Measurements from ENCODE around the gene PTP4A2. TPM values are rescaled to one million over a fixed set of nuclear protein-coding genes. Genes with fewer than 3 reads are reported as not detected.

Gene PTP4A2
- total RNA-seq, 6 experiments from 2014 or later = 258 to 353 (median 305) TPM

DNA sequence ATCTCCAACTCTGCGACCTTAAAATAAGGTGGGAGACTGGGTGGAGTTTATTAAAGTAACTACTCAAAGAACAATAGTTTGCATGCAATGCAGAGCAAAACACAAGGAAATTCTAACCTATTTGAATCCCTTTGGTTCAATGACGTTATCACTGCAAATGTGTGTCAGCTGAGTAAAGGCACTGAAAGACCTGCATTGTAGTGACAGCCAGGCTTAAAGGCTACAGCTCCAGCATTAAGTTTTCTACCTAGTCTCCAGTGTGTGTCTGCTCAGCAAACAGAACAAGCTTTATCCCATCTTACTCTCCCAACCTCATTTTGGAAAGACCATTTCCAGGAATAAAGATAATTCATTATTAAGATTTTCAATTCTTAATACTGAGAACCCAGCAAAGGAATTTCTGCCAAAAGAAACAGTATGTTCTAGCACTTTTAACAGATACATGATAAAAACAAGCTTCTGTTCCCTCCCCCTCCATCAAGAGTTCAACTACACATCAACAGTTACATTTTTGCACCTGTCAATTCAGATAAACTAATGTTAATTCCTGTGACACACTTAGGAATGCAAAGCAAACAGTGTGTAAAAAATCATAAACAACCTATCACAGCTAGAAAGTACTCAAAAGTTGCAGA, 14.2 kb downstream of the PTP4A2 start:
- no peak for DNase-seq
- Mint-ChIP-seq H3K36me3 (ENCODE audit: low read depth) (peaks cover 20% of the 10 kb centered on the region), H3K4me1 (ENCODE audit: low read depth) (peaks cover 62% of the 10 kb centered on the region), H3K4me3 (no peak overlapping the region), H3K27ac (peak overlapping the region; percentile 27; the same call in 1 of the 2 replicates), H3K27me3 (ENCODE audit: insufficient read depth) (no peaks in the 10 kb centered on the region; the same call in 1 of the 2 replicates), H3K9me3 (no peaks in the 10 kb centered on the region)
- TF ChIP-seq CTCF (IDR thresholded peaks at IDR 0.05) = no peak

GRCh38 chr1:31920956-31921355, 17.2 kb downstream of the PTP4A2 start:
- Mint-ChIP-seq H3K27ac (peak overlapping the region; percentile 51), H3K4me1 (ENCODE audit: low read depth) (peaks cover 37% of the 10 kb centered on the region), H3K36me3 (ENCODE audit: low read depth) (peaks cover 27% of the 10 kb centered on the region), H3K9me3 (no peaks in the 10 kb centered on the region), H3K4me3 (peak overlapping the region; percentile 8; the same call in 1 of the 2 replicates), H3K27me3 (ENCODE audit: insufficient read depth) (no peaks in the 10 kb centered on the region; the same call in 1 of the 2 replicates)
- no peak for DNase-seq
- TF ChIP-seq CTCF (IDR thresholded peaks at IDR 0.05) = no peak

DNA sequence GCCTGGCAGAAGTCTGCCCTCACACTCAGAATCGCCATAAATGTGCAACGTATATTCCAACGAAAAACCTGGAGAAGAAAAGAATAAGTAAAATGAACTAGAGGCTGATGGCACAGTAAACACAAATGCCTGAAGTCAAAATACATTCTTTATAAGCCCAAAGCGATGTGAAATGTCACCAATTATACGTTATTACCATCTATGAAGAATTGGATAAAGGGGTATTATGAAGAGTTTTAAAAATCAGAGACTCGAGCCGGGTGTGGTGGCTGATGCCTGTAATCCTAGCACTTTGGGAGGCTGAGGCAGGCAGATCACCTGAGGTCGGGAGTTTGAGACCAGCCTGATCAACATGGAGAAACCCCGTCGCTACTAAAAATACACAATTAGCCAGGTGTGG, 18.6 kb downstream of the PTP4A2 start:
- TF ChIP-seq CTCF (IDR thresholded peaks at IDR 0.05) = no peak
- Mint-ChIP-seq H3K9me3 (no peaks in the 10 kb centered on the region), H3K4me1 (ENCODE audit: low read depth) (peaks cover 27% of the 10 kb centered on the region), H3K36me3 (ENCODE audit: low read depth) (peaks cover 27% of the 10 kb centered on the region), H3K27me3 (ENCODE audit: insufficient read depth) (no peaks in the 10 kb centered on the region), H3K27ac (no peak overlapping the region), H3K4me3 (no peak overlapping the region)
- no peak for DNase-seq

GRCh38 chr1:31915438-31915837, 22.7 kb downstream of the PTP4A2 start:
- H3K27ac Mint-ChIP-seq = no peak overlapping the region
- no peak for TF ChIP-seq CTCF (IDR thresholded peaks at IDR 0.05)
- H3K4me3 Mint-ChIP-seq = no peak overlapping the region
- H3K9me3 Mint-ChIP-seq = no peaks in the 10 kb centered on the region
- peaks cover 31% of the 10 kb centered on the region for H3K4me1 Mint-ChIP-seq (ENCODE audit: low read depth)
- peaks cover 30% of the 10 kb centered on the region for H3K36me3 Mint-ChIP-seq (ENCODE audit: low read depth)
- no peaks in the 10 kb centered on the region for H3K27me3 Mint-ChIP-seq (ENCODE audit: insufficient read depth)
- DNase-seq = no peak

GRCh38 chr1:31913968-31914367, 24.2 kb downstream of the PTP4A2 start:
- Mint-ChIP-seq H3K9me3 (no peaks in the 10 kb centered on the region), H3K4me1 (ENCODE audit: low read depth) (peaks cover 31% of the 10 kb centered on the region), H3K4me3 (no peak overlapping the region), H3K36me3 (ENCODE audit: low read depth) (peaks cover 32% of the 10 kb centered on the region), H3K27ac (no peak overlapping the region), H3K27me3 (ENCODE audit: insufficient read depth) (no peaks in the 10 kb centered on the region)
- DNase-seq = no peak
- TF ChIP-seq CTCF (IDR thresholded peaks at IDR 0.05) = no peak
